H1 (cell line): ENCODE measurements around the gene CCNY. TPM values are rescaled to one million over a fixed set of nuclear protein-coding genes. Genes with fewer than 3 reads are reported as not detected.

Experiments used
- KDM5A ChIP-seq: fragments of 200-600 bp; IDR thresholded peaks from 2 replicates; pipeline ENCODE4 v1.7.1; 2012; ENCODE audit warnings: mild to moderate bottlenecking, low read length, inconsistent platforms, mixed read lengths
- NANOG ChIP-seq: IDR thresholded peaks from 2 replicates; pipeline ENCODE4 v1.6.1; 2011; ENCODE audit warnings: low read length, low read depth, mild to moderate bottlenecking, inconsistent platforms; ENCODE audit not compliant: insufficient read depth, poor library complexity, severe bottlenecking
- RAD21 ChIP-seq, 2 experiments: IDR thresholded peaks in 1 of 2; conservative IDR thresholded peaks in 1 of 2; 2 replicates each; pipeline ENCODE4 v1.6.1; 2011; ENCODE audit warnings: low read depth in 2 of 2, low read length in 2 of 2, improper control_type of control experiment in 1 of 2, inconsistent platforms in 1 of 2, mild to moderate bottlenecking in 1 of 2, moderate library complexity in 1 of 2
- RFX5 ChIP-seq: IDR thresholded peaks from 2 replicates; pipeline ENCODE4 v1.6.1; 2011; ENCODE audit warnings: low read depth, low read length, improper control_type of control experiment, borderline replicate concordance
- SP1 ChIP-seq: IDR thresholded peaks from 2 replicates; pipeline ENCODE4 v1.6.1; 2011; ENCODE audit warnings: low read depth, low read length
- SP2 ChIP-seq: IDR thresholded peaks from 2 replicates; pipeline ENCODE4 v1.6.1; 2012; ENCODE audit warnings: mild to moderate bottlenecking, low read length, inconsistent platforms
- polyA plus RNA-seq, 7 experiments: library from polyadenylated mRNA; depleted of rRNA in 3 of 7; stranded (reverse) in 5 of 7; unstranded in 2 of 7; fragments of >200 nt in 5 of 7; fragments of 200-250 nt in 2 of 7; gene quantifications; 1 replicate in 5 of 7; 2 replicates in 1 of 7; 4 replicates in 1 of 7; pipeline versions ENCODE4 v1.2.1 to v1.2.3, GENCODE V29; 2011 to 2013; ENCODE audit warnings: missing spikeins in 2 of 7, mixed read lengths in 2 of 7
- total RNA-seq: library from RNA; stranded (reverse); fragmentation: NEBNext Ultra II Directional; extraction: Animal tissue kit (Norgen Biotek cat#: 25700); gene quantifications from 2 replicates; pipeline ENCODE4 v1.2.1, GENCODE V29; 2021

Gene CCNY
- total and polyA plus RNA-seq, 2 of the 8 experiments (the other 6 are each of a cell fraction or from before 2014, with no cell fraction given): 25.3 to 68.2 TPM

GRCh38 chr10:35426657-35427056 lies 90.3 kb downstream of the CCNY start (continued):
- TF ChIP-seq NANOG (no peak), KDM5A (no peak), SP2 (no peak), SP1 (no peak), RFX5 (no peak), RAD21 (IDR thresholded peaks at IDR 0.05 in 1 of 2, conservative IDR thresholded peaks at IDR 0.05 in 1 of 2; ENCODE audit: low read depth in 2 of 2, low read length in 2 of 2) (no peak)
